ENCODE results near the gene FAM184B.

Gene FAM184B

DNA sequence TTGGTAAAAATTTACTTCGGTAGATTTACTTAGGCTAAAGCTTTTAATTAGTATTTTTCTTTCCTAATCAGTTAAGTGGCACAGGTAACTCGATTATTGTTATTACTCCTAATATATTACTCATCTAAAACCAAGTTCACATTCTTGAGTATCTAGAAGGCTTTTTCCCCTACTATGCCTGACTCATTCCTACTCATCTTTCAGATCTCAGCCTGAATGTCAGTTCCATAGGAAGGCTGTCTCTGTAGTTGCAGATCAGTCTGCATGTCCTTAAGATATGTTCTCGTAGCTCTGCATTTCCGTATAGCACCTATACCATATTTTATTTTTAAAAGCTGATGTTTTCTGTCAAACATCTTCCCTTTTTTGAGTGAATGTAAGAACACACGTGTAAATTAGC, 5.9 kb upstream of the FAM184B start:
- Histone ChIP-seq H3K4me1 (ENCODE audit: control insufficient read depth, insufficient read depth, low read length) (no peaks in the 10 kb centered on the region), H3K27ac (ENCODE audit: extremely low read depth, low read depth, low read length) (no peak overlapping the region), H3K9me3 (ENCODE audit: control insufficient read depth, insufficient read depth, low read depth, low read length) (no peaks in the 10 kb centered on the region), H3K4me3 (ENCODE audit: low read depth, low read length) (no peak overlapping the region), H3K36me3 (ENCODE audit: control insufficient read depth in 2 of 2, insufficient read depth in 1 of 2, low read length in 2 of 2) (no peaks in the 10 kb centered on the region; a peak in 1 of 3 replicates)
- TF ChIP-seq GLI2 (tag by site-specific recombination; IDR thresholded peaks at IDR 0.05; ENCODE audit: borderline replicate concordance, low read depth) (no peak), ZNF404 (tag by site-specific recombination; IDR thresholded peaks at IDR 0.05) (no peak), ZNF776 (tag by site-specific recombination; IDR thresholded peaks at IDR 0.05; ENCODE audit: borderline replicate concordance) (no peak), KLF8 (tag by site-specific recombination; IDR thresholded peaks at IDR 0.05) (no peak), ZNF292 (tag by site-specific recombination; IDR thresholded peaks at IDR 0.05; ENCODE audit: borderline replicate concordance, low read depth) (no peak), ZNF623 (tag by site-specific recombination; IDR thresholded peaks at IDR 0.05) (no peak), PRDM1 (tag by site-specific recombination; IDR thresholded peaks at IDR 0.05) (no peak), BCL11B (tag by site-specific recombination; IDR thresholded peaks at IDR 0.05; ENCODE audit: low read depth) (no peak), KLF7 (tag by site-specific recombination; IDR thresholded peaks at IDR 0.05; ENCODE audit: borderline replicate concordance) (no peak), ZNF155 (tag by site-specific recombination; IDR thresholded peaks at IDR 0.05) (no peak), KLF10 (tag by site-specific recombination; IDR thresholded peaks at IDR 0.05) (no peak), ZNF302 (tag by site-specific recombination; IDR thresholded peaks at IDR 0.05; ENCODE audit: low read depth) (no peak), ZNF416 (tag by site-specific recombination; IDR thresholded peaks at IDR 0.05) (no peak), OVOL3 (tag by site-specific recombination; IDR thresholded peaks at IDR 0.05) (no peak), ZNF530 (tag by site-specific recombination; IDR thresholded peaks at IDR 0.05; ENCODE audit: low read depth) (no peak), ZNF610 (tag by site-specific recombination; IDR thresholded peaks at IDR 0.05; ENCODE audit: borderline replicate concordance) (no peak), ZBTB7A (tag by site-specific recombination; IDR thresholded peaks at IDR 0.05; ENCODE audit: low read depth) (no peak)
- TF ChIP-seq, protein P1, sequence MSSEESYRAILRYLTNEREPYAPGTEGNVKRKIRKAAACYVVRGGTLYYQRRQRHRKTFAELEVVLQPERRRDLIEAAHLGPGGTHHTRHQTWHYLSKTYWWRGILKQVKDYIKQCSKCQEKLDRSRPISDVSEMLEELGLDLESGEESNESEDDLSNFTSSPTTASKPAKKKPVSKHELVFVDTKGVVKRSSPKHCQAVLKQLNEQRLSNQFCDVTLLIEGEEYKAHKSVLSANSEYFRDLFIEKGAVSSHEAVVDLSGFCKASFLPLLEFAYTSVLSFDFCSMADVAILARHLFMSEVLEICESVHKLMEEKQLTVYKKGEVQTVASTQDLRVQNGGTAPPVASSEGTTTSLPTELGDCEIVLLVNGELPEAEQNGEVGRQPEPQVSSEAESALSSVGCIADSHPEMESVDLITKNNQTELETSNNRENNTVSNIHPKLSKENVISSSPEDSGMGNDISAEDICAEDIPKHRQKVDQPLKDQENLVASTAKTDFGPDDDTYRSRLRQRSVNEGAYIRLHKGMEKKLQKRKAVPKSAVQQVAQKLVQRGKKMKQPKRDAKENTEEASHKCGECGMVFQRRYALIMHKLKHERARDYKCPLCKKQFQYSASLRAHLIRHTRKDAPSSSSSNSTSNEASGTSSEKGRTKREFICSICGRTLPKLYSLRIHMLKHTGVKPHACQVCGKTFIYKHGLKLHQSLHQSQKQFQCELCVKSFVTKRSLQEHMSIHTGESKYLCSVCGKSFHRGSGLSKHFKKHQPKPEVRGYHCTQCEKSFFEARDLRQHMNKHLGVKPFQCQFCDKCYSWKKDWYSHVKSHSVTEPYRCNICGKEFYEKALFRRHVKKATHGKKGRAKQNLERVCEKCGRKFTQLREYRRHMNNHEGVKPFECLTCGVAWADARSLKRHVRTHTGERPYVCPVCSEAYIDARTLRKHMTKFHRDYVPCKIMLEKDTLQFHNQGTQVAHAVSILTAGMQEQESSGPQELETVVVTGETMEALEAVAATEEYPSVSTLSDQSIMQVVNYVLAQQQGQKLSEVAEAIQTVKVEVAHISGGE (tag by site-specific recombination; conservative IDR thresholded peaks at IDR 0.05; ENCODE audit: low read depth), result no peak
- TF ChIP-seq, protein P2, sequence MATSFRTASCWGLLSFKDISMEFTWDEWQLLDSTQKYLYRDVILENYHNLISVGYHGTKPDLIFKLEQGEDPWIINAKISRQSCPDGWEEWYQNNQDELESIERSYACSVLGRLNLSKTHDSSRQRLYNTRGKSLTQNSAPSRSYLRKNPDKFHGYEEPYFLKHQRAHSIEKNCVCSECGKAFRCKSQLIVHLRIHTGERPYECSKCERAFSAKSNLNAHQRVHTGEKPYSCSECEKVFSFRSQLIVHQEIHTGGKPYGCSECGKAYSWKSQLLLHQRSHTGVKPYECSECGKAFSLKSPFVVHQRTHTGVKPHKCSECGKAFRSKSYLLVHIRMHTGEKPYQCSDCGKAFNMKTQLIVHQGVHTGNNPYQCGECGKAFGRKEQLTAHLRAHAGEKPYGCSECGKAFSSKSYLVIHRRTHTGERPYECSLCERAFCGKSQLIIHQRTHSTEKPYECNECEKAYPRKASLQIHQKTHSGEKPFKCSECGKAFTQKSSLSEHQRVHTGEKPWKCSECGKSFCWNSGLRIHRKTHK (tag by site-specific recombination; IDR thresholded peaks at IDR 0.05), result no peak
- TF ChIP-seq, protein P3, sequence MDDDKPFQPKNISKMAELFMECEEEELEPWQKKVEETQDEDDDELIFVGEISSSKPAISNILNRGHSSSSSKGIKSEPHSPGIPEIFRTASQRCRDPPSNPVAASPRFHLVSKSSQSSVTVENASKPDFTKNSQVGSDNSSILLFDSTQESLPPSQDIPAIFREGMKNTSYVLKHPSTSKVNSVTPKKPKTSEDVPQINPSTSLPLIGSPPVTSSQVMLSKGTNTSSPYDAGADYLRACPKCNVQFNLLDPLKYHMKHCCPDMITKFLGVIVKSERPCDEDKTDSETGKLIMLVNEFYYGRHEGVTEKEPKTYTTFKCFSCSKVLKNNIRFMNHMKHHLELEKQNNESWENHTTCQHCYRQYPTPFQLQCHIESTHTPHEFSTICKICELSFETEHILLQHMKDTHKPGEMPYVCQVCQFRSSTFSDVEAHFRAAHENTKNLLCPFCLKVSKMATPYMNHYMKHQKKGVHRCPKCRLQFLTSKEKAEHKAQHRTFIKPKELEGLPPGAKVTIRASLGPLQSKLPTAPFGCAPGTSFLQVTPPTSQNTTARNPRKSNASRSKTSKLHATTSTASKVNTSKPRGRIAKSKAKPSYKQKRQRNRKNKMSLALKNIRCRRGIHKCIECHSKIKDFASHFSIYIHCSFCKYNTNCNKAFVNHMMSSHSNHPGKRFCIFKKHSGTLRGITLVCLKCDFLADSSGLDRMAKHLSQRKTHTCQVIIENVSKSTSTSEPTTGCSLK (tag by site-specific recombination; IDR thresholded peaks at IDR 0.05), result no peak
- POLR2A ChIA-PET, result interaction anchor here (0.8 kb wide), 1 partner anchor 9 kb away, joined by 3 read pairs; no protein-coding TSS in a partner anchor
- CTCF ChIA-PET, result interaction anchor here (0.6 to 1.0 kb wide), 2 partner anchors 144 to 804 kb away, joined by 3 read pairs; no protein-coding TSS in a partner anchor
